ENCODE data around the gene SYCP2L.

The SYCP2L gene

GRCh38 chr6:11011787-11012234 lies 125.0 kb downstream of the SYCP2L start:
- no peak for DNase-seq

GRCh38 chr6:11012295-11012754 lies 125.5 kb downstream of the SYCP2L start:
- DNase-seq: no peak

- no peak for DNase-seq
These were observed 126.3 kb downstream of the SYCP2L start for GRCh38 chr6:11012976-11013720.

- DNase-seq: no peak
These were observed 126.8 kb downstream of the SYCP2L start for GRCh38 chr6:11013721-11014070.

- no peak for DNase-seq
These were observed 128.2 kb downstream of the SYCP2L start for GRCh38 chr6:11015102-11015501.

- DNase-seq: no peak
These were observed 129.6 kb downstream of the SYCP2L start for GRCh38 chr6:11016452-11016851.

GRCh38 chr6:11017090-11017489 lies 130.2 kb downstream of the SYCP2L start:
- no peak for DNase-seq

- DNase-seq: no peak
These were observed 131.4 kb downstream of the SYCP2L start for GRCh38 chr6:11018225-11018624.

- no peak for DNase-seq
These were observed 134.2 kb downstream of the SYCP2L start for GRCh38 chr6:11021003-11021402.

GRCh38 chr6:11021714-11022113 lies 134.9 kb downstream of the SYCP2L start:
- no peak for DNase-seq

GRCh38 chr6:11023032-11023431 lies 136.2 kb downstream of the SYCP2L start:
- no peak for DNase-seq

Data from NCI-H1105 (cell line).